Ovary (tissue), 3 donors: Measurements from ENCODE around the gene PIK3R6.

Experiments used
- CTCF ChIP-seq, 3 donors: fragments of 450-650 bp in 2 of 3; fragments of 200-600 bp in 1 of 3; IDR thresholded peaks; one replicate each; pipeline versions ENCODE4 v1.5.1 to v1.8.0; 2016 to 2022; ENCODE audit warnings: antibody characterized with exemption in 3 of 3, mild to moderate bottlenecking in 1 of 3
- EP300 ChIP-seq: sonication (generic); formaldehyde crosslinking; IDR thresholded peaks from one replicate; pipeline ENCODE4 v1.6.1; 2017; ENCODE audit warnings: antibody characterized with exemption
- POLR2A ChIP-seq: fragments of 450-650 bp; IDR thresholded peaks from one replicate; pipeline ENCODE4 v1.6.1; 2017; ENCODE audit warnings: antibody characterized with exemption, mild to moderate bottlenecking, moderate library complexity
- donor health status: DM: no; HTN: no; CAD: no.

GRCh38 chr17:8880466-8880865 lies 13.0 kb upstream of the PIK3R6 start:
- no peak for TF ChIP-seq CTCF (IDR thresholded peaks at IDR 0.05)
- no peak for TF ChIP-seq EP300
- TF ChIP-seq POLR2A = no peak
